Measurements from ENCODE around the gene GGTA1. TPM values are rescaled to one million over a fixed set of nuclear protein-coding genes. Genes with fewer than 3 reads are reported as not detected.
"Not testable (repeated sequence)": the region's sequence is repeated elsewhere in the genome, so short reads cannot be mapped to it uniquely, and the experiment has no call there.

The GGTA1 gene
- total RNA-seq, 6 experiments from 2014 or later, result not detected

- Mint-ChIP-seq H3K27ac (no peak overlapping the region), H3K4me1 (ENCODE audit: low read depth) (peaks cover 18% of the 10 kb centered on the region), H3K36me3 (ENCODE audit: low read depth) (no peaks in the 10 kb centered on the region), H3K4me3 (no peak overlapping the region), H3K27me3 (ENCODE audit: insufficient read depth) (peaks cover 52% of the 10 kb centered on the region), H3K9me3 (no peaks in the 10 kb centered on the region)
- no peak for DNase-seq
- TF ChIP-seq CTCF (IDR thresholded peaks at IDR 0.05), result no peak
Measured at GRCh38 chr9:121443981-121444380, 55.7 kb downstream of the GGTA1 start.

GRCh38 chr9:121441165-121441564 lies 58.5 kb downstream of the GGTA1 start:
- Mint-ChIP-seq H3K4me1 (ENCODE audit: low read depth) (peaks cover 7% of the 10 kb centered on the region), H3K9me3 (no peaks in the 10 kb centered on the region), H3K27ac (no peak overlapping the region), H3K27me3 (ENCODE audit: insufficient read depth) (peaks cover 47% of the 10 kb centered on the region), H3K4me3 (no peak overlapping the region), H3K36me3 (ENCODE audit: low read depth) (no peaks in the 10 kb centered on the region)
- no peak for TF ChIP-seq CTCF (IDR thresholded peaks at IDR 0.05)
- DNase-seq, result no peak

- Mint-ChIP-seq H3K4me3 (no peak overlapping the region), H3K27me3 (ENCODE audit: insufficient read depth) (peaks cover 40% of the 10 kb centered on the region), H3K27ac (no peak overlapping the region), H3K9me3 (no peaks in the 10 kb centered on the region), H3K36me3 (ENCODE audit: low read depth) (no peaks in the 10 kb centered on the region), H3K4me1 (ENCODE audit: low read depth) (peaks cover 7% of the 10 kb centered on the region)
- peak; percentile 69 for TF ChIP-seq CTCF (IDR thresholded peaks at IDR 0.05)
- DNase-seq, result peak; percentile 27
Measured at GRCh38 chr9:121439711-121440664, 59.7 kb downstream of the GGTA1 start.

- no peak for TF ChIP-seq CTCF (IDR thresholded peaks at IDR 0.05)
- Mint-ChIP-seq H3K9me3 (no peaks in the 10 kb centered on the region), H3K4me3 (no peak overlapping the region), H3K27ac (no peak overlapping the region), H3K36me3 (ENCODE audit: low read depth) (no peaks in the 10 kb centered on the region), H3K4me1 (ENCODE audit: low read depth) (peaks cover 7% of the 10 kb centered on the region), H3K27me3 (ENCODE audit: insufficient read depth) (peaks cover 32% of the 10 kb centered on the region)
- DNase-seq, result no peak
Measured at GRCh38 chr9:121439016-121439415, 60.6 kb downstream of the GGTA1 start.

GRCh38 chr9:121437891-121438290 lies 61.8 kb downstream of the GGTA1 start:
- peaks cover 7% of the 10 kb centered on the region for H3K4me1 Mint-ChIP-seq (ENCODE audit: low read depth)
- DNase-seq, result no peak
- H3K4me3 Mint-ChIP-seq, result no peak overlapping the region
- no peak for TF ChIP-seq CTCF (IDR thresholded peaks at IDR 0.05)
- no peaks in the 10 kb centered on the region for H3K9me3 Mint-ChIP-seq
- H3K27me3 Mint-ChIP-seq (ENCODE audit: insufficient read depth), result peaks cover 24% of the 10 kb centered on the region
- H3K36me3 Mint-ChIP-seq (ENCODE audit: low read depth), result no peaks in the 10 kb centered on the region
- no peak overlapping the region for H3K27ac Mint-ChIP-seq

- H3K4me1 Mint-ChIP-seq (ENCODE audit: low read depth); H3K9me3 Mint-ChIP-seq; H3K36me3 Mint-ChIP-seq (ENCODE audit: low read depth); DNase-seq; H3K4me3 Mint-ChIP-seq; H3K27ac Mint-ChIP-seq: not testable (repeated sequence)
- peaks cover 18% of the 10 kb centered on the region for H3K27me3 Mint-ChIP-seq (ENCODE audit: insufficient read depth)
Measured at GRCh38 chr9:121437046-121437445, 62.6 kb downstream of the GGTA1 start.

Measured in HFFc6 (cell line).